SKM-1 treated with dmso at 0.1 percent for 144 hours (cell line): ENCODE results near the gene ZNF148.

Experiments
- DNase-seq: peaks from one replicate; lab custom pipeline; 2025; ENCODE audit not compliant: unreplicated experiment; lab: John Stamatoyannopoulos, UW

The ZNF148 gene

GRCh38 chr3:125289429-125289981, 85.6 kb downstream of the ZNF148 start:
- no peak for DNase-seq

GRCh38 chr3:125287248-125287647, 87.9 kb downstream of the ZNF148 start:
- DNase-seq: no peak

- DNase-seq: no peak
Observed at GRCh38 chr3:125281381-125281780, 93.7 kb downstream of the ZNF148 start.

GRCh38 chr3:125280668-125281361, 94.3 kb downstream of the ZNF148 start:
- no peak for DNase-seq

DNA sequence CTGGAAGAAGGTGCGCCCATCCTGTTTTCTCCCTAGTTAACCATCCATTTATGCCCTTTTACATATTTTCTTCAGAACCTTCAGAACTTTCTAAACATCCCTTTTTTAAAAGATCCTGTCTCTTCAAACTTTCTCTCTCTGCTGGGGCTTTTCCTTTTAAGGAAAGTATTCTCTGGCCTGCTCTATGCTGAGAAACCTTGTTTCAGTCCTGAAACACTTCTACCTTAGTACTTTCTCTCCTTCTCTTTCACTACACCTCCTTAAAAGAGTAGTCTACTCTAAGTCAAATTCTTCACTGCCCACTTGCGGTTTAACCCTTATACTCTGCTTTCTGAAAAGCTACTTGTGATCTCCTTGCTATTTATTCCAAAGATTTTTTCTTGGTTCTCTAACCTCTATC, 97.0 kb downstream of the ZNF148 start:
- DNase-seq: no peak

- DNase-seq: no peak
Observed at GRCh38 chr3:125271127-125271526, 104.0 kb downstream of the ZNF148 start.

DNA sequence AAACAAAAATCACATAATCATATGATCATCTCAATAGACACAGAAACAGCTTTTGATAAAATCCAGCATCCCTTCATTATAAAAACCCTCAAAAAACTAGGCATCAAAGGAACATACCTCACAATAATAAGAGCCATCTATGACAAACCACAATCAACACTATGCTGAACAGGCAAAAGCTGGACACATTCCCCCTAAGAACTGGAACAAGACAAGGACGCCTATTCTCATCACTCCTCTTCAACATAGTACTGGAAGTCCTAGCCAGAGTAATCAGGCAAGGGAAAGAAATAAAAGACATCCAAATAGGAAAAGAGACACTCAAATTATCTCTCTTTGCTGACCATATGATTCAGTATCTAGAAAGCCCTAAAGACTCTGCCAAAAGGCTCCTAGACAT, 107.7 kb downstream of the ZNF148 start:
- no peak for DNase-seq

- no peak for DNase-seq
Observed at GRCh38 chr3:125266971-125267370, 108.2 kb downstream of the ZNF148 start.

- no peak for DNase-seq
Observed at GRCh38 chr3:125262161-125262560, 113.0 kb downstream of the ZNF148 start.

- DNase-seq: no peak
Observed at GRCh38 chr3:125261031-125261430, 114.1 kb downstream of the ZNF148 start.

GRCh38 chr3:125260158-125260557, 115.0 kb downstream of the ZNF148 start:
- no peak for DNase-seq

DNA sequence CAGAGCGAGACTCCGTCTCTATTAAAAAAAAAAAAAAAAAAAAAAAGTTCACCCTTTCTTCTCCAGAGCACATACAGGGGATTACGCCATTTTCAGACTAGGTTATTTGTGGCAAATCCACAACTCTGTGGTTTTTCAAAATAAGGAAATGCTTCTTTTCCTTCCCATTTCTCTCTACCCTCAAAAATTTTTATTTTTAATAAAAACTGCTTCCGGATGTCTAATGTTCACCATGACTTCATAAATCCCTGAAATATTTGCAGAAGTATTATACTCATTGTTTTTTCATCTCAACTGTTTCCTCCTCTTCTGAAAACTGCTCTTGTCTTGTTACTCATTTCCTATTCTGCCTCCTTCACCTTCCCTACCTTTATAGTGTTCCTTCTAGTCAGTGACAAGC, 117.6 kb downstream of the ZNF148 start:
- DNase-seq: peak; percentile 27

GRCh38 chr3:125256675-125257074, 118.5 kb downstream of the ZNF148 start:
- DNase-seq: no peak

DNA sequence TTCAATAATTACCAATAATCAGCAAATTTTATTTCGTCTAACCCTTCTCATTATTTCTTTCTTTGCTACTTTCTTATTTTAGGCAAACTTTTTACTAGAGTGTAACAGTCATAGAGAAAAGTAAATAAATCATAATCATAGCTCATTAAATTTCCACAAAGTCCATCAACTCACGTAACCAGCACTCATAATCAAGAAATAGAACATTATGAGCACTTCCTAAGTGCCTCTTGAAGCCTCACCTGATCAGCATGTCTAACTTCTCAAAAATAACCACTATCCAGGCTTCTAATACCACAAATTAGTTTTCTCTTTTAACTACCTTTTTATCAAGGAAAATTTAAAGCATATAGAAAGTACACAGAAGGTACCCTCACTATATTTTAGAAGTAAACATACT, 124.2 kb downstream of the ZNF148 start:
- DNase-seq: no peak

DNA sequence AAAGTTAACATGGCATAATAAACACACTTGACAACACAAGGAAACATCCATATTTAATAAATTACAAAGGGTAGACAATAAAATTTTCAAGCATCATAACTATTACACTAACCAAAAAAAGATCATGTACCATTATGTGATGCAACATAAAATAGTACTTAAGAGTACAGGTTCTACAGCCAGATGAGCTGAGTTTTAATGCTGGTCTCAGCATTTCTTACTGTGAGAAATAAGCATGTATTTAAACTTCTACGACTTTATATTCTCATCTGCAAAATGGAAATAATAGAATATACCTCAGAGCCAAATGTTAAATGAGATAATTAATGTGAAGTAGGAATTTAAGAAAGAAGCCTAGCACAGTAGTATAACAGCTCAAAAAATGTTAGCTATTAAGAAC, 128.9 kb downstream of the ZNF148 start:
- no peak for DNase-seq

GRCh38 chr3:125245521-125245920, 129.6 kb downstream of the ZNF148 start:
- no peak for DNase-seq

DNA sequence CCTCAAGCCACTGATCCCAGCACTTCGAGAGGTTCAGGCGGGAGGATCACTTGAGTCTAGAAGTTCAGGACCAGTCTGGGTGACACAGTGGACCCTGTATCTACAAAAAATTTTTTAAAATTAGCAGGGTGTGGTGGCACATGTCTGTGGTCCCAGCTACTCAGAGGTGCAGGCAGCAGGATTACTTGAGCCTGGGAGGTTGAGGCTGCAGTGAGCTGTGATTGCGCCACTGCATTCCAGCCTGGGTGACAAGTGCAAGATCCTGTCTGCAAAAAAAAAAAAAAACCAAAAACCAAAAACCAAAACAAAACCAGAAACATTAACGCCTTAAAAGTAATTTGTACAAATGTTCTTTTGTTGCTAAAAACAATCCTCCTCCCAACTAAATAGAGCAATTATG, 134.6 kb downstream of the ZNF148 start:
- no peak for DNase-seq

GRCh38 chr3:125239266-125239665, 135.9 kb downstream of the ZNF148 start:
- no peak for DNase-seq

DNA sequence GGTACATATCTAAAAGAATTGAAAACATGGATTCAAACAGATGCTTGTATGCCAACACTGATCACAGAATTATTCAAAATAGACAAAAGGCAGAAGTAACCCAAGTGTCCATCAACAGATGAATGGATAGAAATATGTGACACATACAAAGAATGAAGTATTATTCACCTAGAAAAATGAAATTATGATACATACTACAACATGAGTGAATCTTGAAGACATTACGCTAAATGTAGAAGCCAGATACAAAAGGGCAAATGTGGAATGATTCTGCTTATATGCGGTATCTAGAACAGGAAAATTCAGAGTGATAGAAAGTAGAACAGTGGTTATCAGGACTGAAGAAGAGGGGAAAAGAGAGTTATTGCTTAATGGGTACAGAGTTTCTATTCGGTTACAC, 136.4 kb downstream of the ZNF148 start:
- no peak for DNase-seq

DNA sequence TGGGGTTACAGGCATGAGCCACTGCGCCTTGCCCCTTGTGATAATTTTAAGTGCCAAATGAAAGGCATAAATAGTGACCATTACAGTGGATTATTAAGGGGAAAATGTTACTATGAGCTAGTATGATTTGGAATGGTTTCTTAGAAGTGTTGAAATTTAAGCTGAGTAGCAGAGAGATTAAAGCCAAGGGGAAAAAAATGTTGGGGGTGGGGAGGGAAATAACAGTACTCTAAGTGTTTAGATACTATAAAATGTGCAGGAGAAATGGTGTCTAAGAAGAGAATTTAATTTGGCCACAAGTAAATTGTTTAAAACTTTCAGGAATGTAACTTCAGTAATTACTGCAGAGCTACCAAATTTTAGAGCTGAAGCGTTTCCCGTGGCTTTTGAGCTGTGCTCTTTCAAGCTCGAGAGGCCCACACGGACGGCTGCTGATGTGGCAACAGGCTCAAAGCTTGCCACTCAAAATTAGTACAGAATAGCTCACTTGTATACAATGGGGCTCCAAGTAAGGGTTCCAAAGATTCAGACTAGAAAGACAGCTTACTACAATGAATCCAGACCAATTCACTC, 138.7 kb downstream of the ZNF148 start:
- DNase-seq: no peak

GRCh38 chr3:125234831-125235230, 140.3 kb downstream of the ZNF148 start:
- DNase-seq: no peak

- DNase-seq: no peak
Observed at GRCh38 chr3:125232401-125232800, 142.7 kb downstream of the ZNF148 start.

DNA sequence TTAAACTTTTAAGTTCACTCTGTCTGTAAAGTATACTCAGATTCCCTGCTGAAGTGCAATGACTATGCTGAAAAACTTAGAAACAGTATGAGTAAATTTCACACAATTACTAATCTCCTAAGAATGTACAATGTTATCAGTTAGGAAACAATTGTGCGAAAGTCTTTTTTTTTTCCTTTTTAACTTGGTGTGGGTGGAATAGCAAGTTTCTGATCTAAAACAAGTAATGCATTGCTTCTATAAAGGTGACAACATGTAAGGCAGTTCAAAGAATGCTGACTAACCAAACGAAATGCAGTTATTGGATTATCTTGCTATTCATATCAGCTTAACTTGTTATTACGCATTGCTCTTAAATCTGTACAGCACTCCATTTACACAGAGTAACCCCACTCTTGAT, 143.2 kb downstream of the ZNF148 start:
- no peak for DNase-seq
